Measurements from ENCODE around the gene NAT8L. TPM values are rescaled to one million over a fixed set of nuclear protein-coding genes. Genes with fewer than 3 reads are reported as not detected.

NAT8L gene
- total and polyA plus RNA-seq, 2 of the 4 experiments (the other 2 are of a cell fraction), result 0.05 TPM; not detected in 1

GRCh38 chr4:2059726-2060602 lies 837 bp downstream of the NAT8L start:
- Histone ChIP-seq H4K91ac (ENCODE audit: insufficient read depth, low read depth, low read length) (no peak overlapping the region), H4K8ac (ENCODE audit: low read depth in 2 of 2, low read length in 2 of 2) (no peak overlapping the region), H3K23ac (ENCODE audit: low read depth, low read length) (no peak overlapping the region), H2AK5ac (ENCODE audit: low read depth, low read length) (no peak overlapping the region), H3K36me3 (ENCODE audit: control insufficient read depth, insufficient read depth, low read length) (no peaks in the 10 kb centered on the region), H2BK120ac (ENCODE audit: low read depth, low read length) (no peak overlapping the region), H3K4me2 (ENCODE audit: low read depth, low read length) (no peak overlapping the region), H2AFZ (replicated peaks; ENCODE audit: low read length, poor library complexity) (no peak overlapping the region), H3K14ac (replicated peaks; ENCODE audit: low read depth, low read length) (no peak overlapping the region), H3K4me1 (ENCODE audit: control insufficient read depth, insufficient read depth, low read length) (peaks cover 1% of the 10 kb centered on the region; the same call in 1 of the 2 replicates), H3K27ac (ENCODE audit: insufficient read depth, low read length) (no peak overlapping the region), H3K9me3 (ENCODE audit: control insufficient read depth, insufficient read depth, low read length) (no peaks in the 10 kb centered on the region; the same call in 1 of the 2 replicates), H3K4ac (ENCODE audit: low read depth, low read length) (no peak overlapping the region), H2AK9ac (replicated peaks; ENCODE audit: low read depth, low read length, poor library complexity) (no peak overlapping the region), H3K56ac (ENCODE audit: extremely low read depth, insufficient read depth, low read length) (no peak overlapping the region), H4K5ac (ENCODE audit: low read depth, low read length) (no peak overlapping the region), H4K20me1 (ENCODE audit: insufficient read depth, low read length) (no peaks in the 10 kb centered on the region), H3K4me3 (ENCODE audit: insufficient read depth, low read depth, low read length) (no peak overlapping the region; the same call in 1 of the 2 replicates), H2BK5ac (ENCODE audit: low read depth, low read length, poor library complexity, severe bottlenecking) (no peak overlapping the region), H3K9me1 (ENCODE audit: insufficient read depth, low read length) (no peaks in the 10 kb centered on the region), H3K9ac (ENCODE audit: low read depth, low read length) (no peak overlapping the region), H3K18ac (ENCODE audit: low read depth, low read length) (no peak overlapping the region), H2BK15ac (ENCODE audit: low read depth, low read length) (no peak overlapping the region), H2BK20ac (ENCODE audit: low read depth, low read length) (no peak overlapping the region), H3K79me1 (ENCODE audit: low read depth in 1 of 2, low read length in 2 of 2) (no peaks in the 10 kb centered on the region), H3K27me3 (ENCODE audit: control insufficient read depth, insufficient read depth, low read length) (peaks cover 51% of the 10 kb centered on the region)
- POLR2A ChIA-PET (ENCODE audit: unreplicated experiment), result no interaction called here
- 4% methylated on average over 37 of the region's 102 CpGs; no CpG with 5 or more reads in 1 of the 2 experiments for WGBS, 2 experiments (ENCODE audit: extremely low coverage in 2 of 2, insufficient read length in 1 of 2)
- BruUV-seq (replicated peaks), result no TSS peak
- no peak for DNase-seq
- dilution Hi-C loops (cut with HindIII; ENCODE audit: low sequenced_read_pairs, unreplicated experiment), result no loop called here
- CTCF ChIA-PET, result interaction anchor here (0.7 kb wide), 1 partner anchor 154 kb away, joined by 4 read pairs; no protein-coding TSS in a partner anchor
- intact Hi-C loops (cut with micrococcal nuclease), result no loop called here
- in situ Hi-C loops (cut with MboI; ENCODE audit: low sequenced_read_pairs), result no loop called here
- ATAC-seq (ENCODE audit: low read depth), result peak; percentile 42; the same call in 1 of the 2 replicates
- TF ChIP-seq RCOR1 (IDR thresholded peaks at IDR 0.05; ENCODE audit: insufficient replicate concordance, low read length) (no peak), POLR2A (IDR thresholded peaks at IDR 0.05; ENCODE audit: low read depth, low read length) (no peak), RAD21 (IDR thresholded peaks at IDR 0.05; ENCODE audit: low read length) (no peak), FOS (IDR thresholded peaks at IDR 0.05; ENCODE audit: low read depth, low read length) (no peak), USF2 (IDR thresholded peaks at IDR 0.05; ENCODE audit: low read depth, low read length) (no peak), MAFK (IDR thresholded peaks at IDR 0.05; ENCODE audit: low read depth, low read length) (no peak), RFX5 (IDR thresholded peaks at IDR 0.05; ENCODE audit: low read depth, low read length) (no peak), CTCF (conservative IDR thresholded peaks at IDR 0.05; ENCODE audit: low read depth, low read length) (no peak), SMC3 (IDR thresholded peaks at IDR 0.05; ENCODE audit: low read depth, low read length) (no peak), CHD1 (IDR thresholded peaks at IDR 0.05; ENCODE audit: low read depth, low read length) (no peak), CEBPB (IDR thresholded peaks at IDR 0.05; ENCODE audit: low read depth, low read length) (no peak), MAZ (IDR thresholded peaks at IDR 0.05; ENCODE audit: borderline replicate concordance, low read depth, low read length) (no peak), MXI1 (IDR thresholded peaks at IDR 0.05; ENCODE audit: borderline replicate concordance, low read depth, low read length) (no peak), BHLHE40 (IDR thresholded peaks at IDR 0.05; ENCODE audit: low read depth, low read length) (no peak)
